ENCODE data around the gene KAT7.

Gene KAT7

DNA sequence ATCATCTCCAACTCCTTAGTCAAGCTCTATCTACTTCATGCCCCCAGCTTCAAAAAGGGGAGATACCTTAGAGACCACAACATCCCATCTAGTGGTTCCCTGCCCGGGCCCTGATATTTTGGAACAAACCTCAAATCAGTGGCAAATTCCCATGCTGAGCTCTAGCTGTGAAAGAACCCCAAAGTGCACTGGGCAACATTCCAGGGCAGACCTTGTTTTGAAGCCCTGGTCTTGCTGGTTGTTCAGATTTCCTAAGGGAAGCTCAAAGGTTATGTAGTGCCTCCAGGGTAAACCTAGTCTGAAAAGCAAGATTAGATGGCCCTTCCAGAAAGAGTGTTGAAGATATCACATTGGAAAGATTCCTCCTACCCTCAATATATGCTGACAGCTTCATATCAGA, 40.8 kb upstream of the KAT7 start:
- TF ChIP-seq POLR2AphosphoS5 (IDR thresholded peaks at IDR 0.05; ENCODE audit: low read depth) (no peak), GABPA (IDR thresholded peaks at IDR 0.05; ENCODE audit: low read depth) (no peak), SPI1 (IDR thresholded peaks at IDR 0.05; ENCODE audit: borderline replicate concordance, low read depth) (no peak)
- TF ChIP-seq, protein P1, sequence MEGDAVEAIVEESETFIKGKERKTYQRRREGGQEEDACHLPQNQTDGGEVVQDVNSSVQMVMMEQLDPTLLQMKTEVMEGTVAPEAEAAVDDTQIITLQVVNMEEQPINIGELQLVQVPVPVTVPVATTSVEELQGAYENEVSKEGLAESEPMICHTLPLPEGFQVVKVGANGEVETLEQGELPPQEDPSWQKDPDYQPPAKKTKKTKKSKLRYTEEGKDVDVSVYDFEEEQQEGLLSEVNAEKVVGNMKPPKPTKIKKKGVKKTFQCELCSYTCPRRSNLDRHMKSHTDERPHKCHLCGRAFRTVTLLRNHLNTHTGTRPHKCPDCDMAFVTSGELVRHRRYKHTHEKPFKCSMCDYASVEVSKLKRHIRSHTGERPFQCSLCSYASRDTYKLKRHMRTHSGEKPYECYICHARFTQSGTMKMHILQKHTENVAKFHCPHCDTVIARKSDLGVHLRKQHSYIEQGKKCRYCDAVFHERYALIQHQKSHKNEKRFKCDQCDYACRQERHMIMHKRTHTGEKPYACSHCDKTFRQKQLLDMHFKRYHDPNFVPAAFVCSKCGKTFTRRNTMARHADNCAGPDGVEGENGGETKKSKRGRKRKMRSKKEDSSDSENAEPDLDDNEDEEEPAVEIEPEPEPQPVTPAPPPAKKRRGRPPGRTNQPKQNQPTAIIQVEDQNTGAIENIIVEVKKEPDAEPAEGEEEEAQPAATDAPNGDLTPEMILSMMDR (IDR thresholded peaks at IDR 0.05; ENCODE audit: insufficient read depth, low read length): no peak
- TF ChIP-seq, protein P2, sequence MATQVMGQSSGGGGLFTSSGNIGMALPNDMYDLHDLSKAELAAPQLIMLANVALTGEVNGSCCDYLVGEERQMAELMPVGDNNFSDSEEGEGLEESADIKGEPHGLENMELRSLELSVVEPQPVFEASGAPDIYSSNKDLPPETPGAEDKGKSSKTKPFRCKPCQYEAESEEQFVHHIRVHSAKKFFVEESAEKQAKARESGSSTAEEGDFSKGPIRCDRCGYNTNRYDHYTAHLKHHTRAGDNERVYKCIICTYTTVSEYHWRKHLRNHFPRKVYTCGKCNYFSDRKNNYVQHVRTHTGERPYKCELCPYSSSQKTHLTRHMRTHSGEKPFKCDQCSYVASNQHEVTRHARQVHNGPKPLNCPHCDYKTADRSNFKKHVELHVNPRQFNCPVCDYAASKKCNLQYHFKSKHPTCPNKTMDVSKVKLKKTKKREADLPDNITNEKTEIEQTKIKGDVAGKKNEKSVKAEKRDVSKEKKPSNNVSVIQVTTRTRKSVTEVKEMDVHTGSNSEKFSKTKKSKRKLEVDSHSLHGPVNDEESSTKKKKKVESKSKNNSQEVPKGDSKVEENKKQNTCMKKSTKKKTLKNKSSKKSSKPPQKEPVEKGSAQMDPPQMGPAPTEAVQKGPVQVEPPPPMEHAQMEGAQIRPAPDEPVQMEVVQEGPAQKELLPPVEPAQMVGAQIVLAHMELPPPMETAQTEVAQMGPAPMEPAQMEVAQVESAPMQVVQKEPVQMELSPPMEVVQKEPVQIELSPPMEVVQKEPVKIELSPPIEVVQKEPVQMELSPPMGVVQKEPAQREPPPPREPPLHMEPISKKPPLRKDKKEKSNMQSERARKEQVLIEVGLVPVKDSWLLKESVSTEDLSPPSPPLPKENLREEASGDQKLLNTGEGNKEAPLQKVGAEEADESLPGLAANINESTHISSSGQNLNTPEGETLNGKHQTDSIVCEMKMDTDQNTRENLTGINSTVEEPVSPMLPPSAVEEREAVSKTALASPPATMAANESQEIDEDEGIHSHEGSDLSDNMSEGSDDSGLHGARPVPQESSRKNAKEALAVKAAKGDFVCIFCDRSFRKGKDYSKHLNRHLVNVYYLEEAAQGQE (IDR thresholded peaks at IDR 0.05; ENCODE audit: insufficient replicate concordance, low read depth): no peak
- H3K27me3 ChIP-seq (ENCODE audit: insufficient read depth, poor library complexity, severe bottlenecking): no peaks in the 10 kb centered on the region
- H3K27ac ChIP-seq (replicated peaks): peak overlapping the region; percentile 13; the same call in 1 of the 2 replicates
- no peak for DNase-seq (ENCODE audit: low read depth in 1 of 2, low spot score in 1 of 2)
- H3K4me3 ChIP-seq (replicated peaks; ENCODE audit: insufficient read depth, low read length): no peak overlapping the region

DNA sequence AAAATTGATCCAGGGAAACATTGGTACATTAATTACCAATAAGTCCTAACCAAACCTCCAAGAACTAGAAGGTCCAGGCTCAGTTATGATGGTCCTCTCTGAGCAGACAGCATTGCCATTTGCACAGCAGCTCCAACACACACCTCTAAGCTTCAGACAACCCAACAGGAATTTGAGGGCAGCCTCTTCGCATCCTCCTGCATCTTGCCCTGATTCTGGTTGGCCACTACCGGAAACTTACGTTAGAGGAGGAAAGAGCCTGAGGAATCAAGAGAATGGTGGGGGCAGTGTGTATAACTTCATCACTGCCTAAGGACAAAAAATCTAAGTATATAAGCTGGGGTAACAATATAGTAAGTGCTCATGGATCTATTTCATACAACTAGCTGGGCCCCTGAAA, 40.3 kb upstream of the KAT7 start:
- TF ChIP-seq POLR2AphosphoS5 (IDR thresholded peaks at IDR 0.05; ENCODE audit: low read depth) (no peak), SPI1 (IDR thresholded peaks at IDR 0.05; ENCODE audit: borderline replicate concordance, low read depth) (no peak), GABPA (IDR thresholded peaks at IDR 0.05; ENCODE audit: low read depth) (no peak)
- TF ChIP-seq, protein P2 (IDR thresholded peaks at IDR 0.05; ENCODE audit: insufficient replicate concordance, low read depth): no peak
- no peak for DNase-seq (ENCODE audit: low read depth in 1 of 2, low spot score in 1 of 2)
- H3K27me3 ChIP-seq (ENCODE audit: insufficient read depth, poor library complexity, severe bottlenecking): no peaks in the 10 kb centered on the region
- no peak overlapping the region for H3K27ac ChIP-seq (replicated peaks)
- no peak overlapping the region for H3K4me3 ChIP-seq (replicated peaks; ENCODE audit: insufficient read depth, low read length)

DNA sequence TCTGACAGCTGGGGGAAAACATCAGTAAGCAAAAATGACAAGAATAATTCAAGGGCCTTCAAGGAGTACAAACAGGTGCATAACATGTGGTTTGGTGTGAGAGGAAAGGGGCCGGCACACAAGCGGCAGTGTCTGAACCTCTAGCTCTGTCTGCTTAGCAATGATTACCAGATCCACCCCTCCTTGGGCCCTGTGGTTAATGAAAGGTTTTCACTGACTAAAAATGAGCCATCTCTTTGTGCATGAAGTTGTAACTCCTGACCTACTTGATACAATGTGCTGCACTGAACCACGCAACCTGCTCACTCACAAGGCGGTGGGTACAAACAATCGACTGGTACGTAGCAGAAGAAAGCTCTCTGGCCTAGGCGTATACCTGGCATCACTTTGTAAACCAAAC, 39.7 kb upstream of the KAT7 start:
- Histone ChIP-seq H3K27ac (replicated peaks) (no peak overlapping the region), H3K27me3 (ENCODE audit: insufficient read depth, poor library complexity, severe bottlenecking) (no peaks in the 10 kb centered on the region), H3K4me3 (replicated peaks; ENCODE audit: insufficient read depth, low read length) (no peak overlapping the region)
- TF ChIP-seq SPI1 (IDR thresholded peaks at IDR 0.05; ENCODE audit: borderline replicate concordance, low read depth): no peak
- TF ChIP-seq POLR2AphosphoS5 (IDR thresholded peaks at IDR 0.05; ENCODE audit: low read depth): no peak
- TF ChIP-seq, protein P1 (IDR thresholded peaks at IDR 0.05; ENCODE audit: insufficient read depth, low read length): no peak
- TF ChIP-seq, protein P2 (IDR thresholded peaks at IDR 0.05; ENCODE audit: insufficient replicate concordance, low read depth): no peak
- TF ChIP-seq GABPA (IDR thresholded peaks at IDR 0.05; ENCODE audit: low read depth): no peak
- no peak for DNase-seq (ENCODE audit: low read depth in 1 of 2, low spot score in 1 of 2)
